ENCODE measurements around the gene VIPR2.
"Not testable (repeated sequence)": the region's sequence is repeated elsewhere in the genome, so short reads cannot be mapped to it uniquely, and the experiment has no call there.

The VIPR2 gene

DNA sequence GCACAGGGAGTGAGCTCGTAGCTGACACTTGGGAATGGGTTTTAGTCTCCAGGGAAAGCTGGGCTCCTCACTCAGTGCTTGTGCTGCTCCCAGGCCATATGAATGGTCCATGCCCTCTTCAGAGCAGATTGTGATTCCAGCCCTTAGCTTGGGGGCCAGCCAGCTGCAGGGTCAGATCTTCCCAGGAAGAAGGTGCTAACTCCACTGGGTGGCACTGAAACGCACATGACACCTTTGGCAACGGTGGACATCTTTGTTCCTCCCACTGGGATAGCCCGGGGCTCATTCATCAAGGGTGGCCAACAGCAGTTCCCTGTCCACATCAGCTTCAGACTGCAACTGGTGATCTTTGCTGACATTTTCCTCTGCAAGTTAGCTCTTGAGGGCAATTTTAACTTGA is 159.1 kb downstream of the VIPR2 start:
- H3K9ac ChIP-seq (ENCODE audit: low read length) = no peak overlapping the region
- TF ChIP-seq EZH2 (optimal IDR thresholded peaks at IDR 0.05; ENCODE audit: low read depth, low read length) (no peak), EZH2phosphoT487 (IDR thresholded peaks at IDR 0.05; ENCODE audit: low read length) (no peak)
- TF ChIP-seq, protein P1, sequence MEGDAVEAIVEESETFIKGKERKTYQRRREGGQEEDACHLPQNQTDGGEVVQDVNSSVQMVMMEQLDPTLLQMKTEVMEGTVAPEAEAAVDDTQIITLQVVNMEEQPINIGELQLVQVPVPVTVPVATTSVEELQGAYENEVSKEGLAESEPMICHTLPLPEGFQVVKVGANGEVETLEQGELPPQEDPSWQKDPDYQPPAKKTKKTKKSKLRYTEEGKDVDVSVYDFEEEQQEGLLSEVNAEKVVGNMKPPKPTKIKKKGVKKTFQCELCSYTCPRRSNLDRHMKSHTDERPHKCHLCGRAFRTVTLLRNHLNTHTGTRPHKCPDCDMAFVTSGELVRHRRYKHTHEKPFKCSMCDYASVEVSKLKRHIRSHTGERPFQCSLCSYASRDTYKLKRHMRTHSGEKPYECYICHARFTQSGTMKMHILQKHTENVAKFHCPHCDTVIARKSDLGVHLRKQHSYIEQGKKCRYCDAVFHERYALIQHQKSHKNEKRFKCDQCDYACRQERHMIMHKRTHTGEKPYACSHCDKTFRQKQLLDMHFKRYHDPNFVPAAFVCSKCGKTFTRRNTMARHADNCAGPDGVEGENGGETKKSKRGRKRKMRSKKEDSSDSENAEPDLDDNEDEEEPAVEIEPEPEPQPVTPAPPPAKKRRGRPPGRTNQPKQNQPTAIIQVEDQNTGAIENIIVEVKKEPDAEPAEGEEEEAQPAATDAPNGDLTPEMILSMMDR (IDR thresholded peaks at IDR 0.05; ENCODE audit: low read length) = no peak
- no peaks in the 10 kb centered on the region for H3K4me1 ChIP-seq (ENCODE audit: low read length)
- 0 out of 2 replicates have a peak, but pooled peaks cover 5% of the 10 kb centered on the region for H3K27me3 ChIP-seq (replicated peaks; ENCODE audit: insufficient read depth, low read length)
- no peaks in the 10 kb centered on the region; the same call in 1 of the 2 replicates for H3K9me3 ChIP-seq (replicated peaks; ENCODE audit: insufficient read depth, low read length)
- H3K36me3 ChIP-seq (replicated peaks; ENCODE audit: insufficient read depth, low read length) = no peaks in the 10 kb centered on the region
- H3K9me2 ChIP-seq (replicated peaks; ENCODE audit: insufficient read depth, low read length) = no peaks in the 10 kb centered on the region
- no peak overlapping the region for H2AFZ ChIP-seq (ENCODE audit: low read length)
- H3K4me3 ChIP-seq (ENCODE audit: low read length) = no peak overlapping the region
- no peak overlapping the region for H3K4me2 ChIP-seq (ENCODE audit: low read depth, low read length)
- no peaks in the 10 kb centered on the region for H3F3A ChIP-seq (ENCODE audit: insufficient read depth, low read length)
- no peaks in the 10 kb centered on the region for H3K79me2 ChIP-seq (ENCODE audit: low read length)
- H3K27ac ChIP-seq (ENCODE audit: low read length) = no peak overlapping the region
- no peak for DNase-seq
- no peaks in the 10 kb centered on the region for H4K20me1 ChIP-seq (ENCODE audit: insufficient read depth, low read length)

DNA sequence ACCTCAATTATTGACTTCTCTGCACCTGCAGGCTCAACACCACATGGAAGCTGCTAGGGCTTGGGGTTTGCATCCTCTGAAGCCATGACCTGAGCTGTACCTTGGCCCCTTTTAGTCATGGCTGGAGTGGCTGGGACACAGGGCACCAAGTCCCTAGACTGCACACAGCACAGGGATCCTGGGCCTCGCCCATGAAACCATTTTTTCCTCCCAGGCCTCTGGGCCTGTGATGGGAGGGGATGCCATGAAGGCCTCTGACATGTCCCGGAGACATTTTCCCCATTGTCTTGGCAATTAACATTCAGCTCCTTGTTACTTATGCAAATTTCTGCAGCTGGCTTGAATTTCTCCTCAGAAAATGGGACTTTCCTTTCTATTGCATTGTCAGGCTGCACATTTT is 160.7 kb downstream of the VIPR2 start:
- not testable (repeated sequence) for DNase-seq; H4K20me1 ChIP-seq (ENCODE audit: insufficient read depth, low read length); H3K36me3 ChIP-seq (replicated peaks; ENCODE audit: insufficient read depth, low read length); H3K27ac ChIP-seq (ENCODE audit: low read length); H3K9me3 ChIP-seq (replicated peaks; ENCODE audit: insufficient read depth, low read length); H3K9ac ChIP-seq (ENCODE audit: low read length); H3K4me3 ChIP-seq (ENCODE audit: low read length); H3K79me2 ChIP-seq (ENCODE audit: low read length); H3K27me3 ChIP-seq (replicated peaks; ENCODE audit: insufficient read depth, low read length); H2AFZ ChIP-seq (ENCODE audit: low read length); H3K9me2 ChIP-seq (replicated peaks; ENCODE audit: insufficient read depth, low read length); H3F3A ChIP-seq (ENCODE audit: insufficient read depth, low read length); H3K4me2 ChIP-seq (ENCODE audit: low read depth, low read length); H3K4me1 ChIP-seq (ENCODE audit: low read length)

DNA sequence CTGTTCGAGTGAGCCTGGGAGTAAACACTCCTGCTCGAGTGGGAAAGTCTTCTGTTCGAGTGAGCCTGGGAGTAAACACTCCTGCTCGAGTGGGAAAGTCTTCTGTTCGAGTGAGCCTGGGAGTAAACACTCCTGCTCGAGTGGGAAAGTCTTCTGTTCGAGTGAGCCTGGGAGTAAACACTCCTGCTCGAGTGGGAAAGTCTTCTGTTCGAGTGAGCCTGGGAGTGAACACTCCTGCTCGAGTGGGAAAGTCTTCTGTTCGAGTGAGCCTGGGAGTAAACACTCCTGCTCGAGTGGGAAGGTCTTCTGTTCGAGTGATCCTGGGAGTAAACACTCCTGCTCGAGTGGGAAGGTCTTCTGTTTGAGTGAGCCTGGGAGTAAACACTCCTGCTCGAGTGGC is 162.6 kb downstream of the VIPR2 start:
- not testable (repeated sequence) for H3K9ac ChIP-seq (ENCODE audit: low read length); H3K36me3 ChIP-seq (replicated peaks; ENCODE audit: insufficient read depth, low read length); H3F3A ChIP-seq (ENCODE audit: insufficient read depth, low read length); H3K9me3 ChIP-seq (replicated peaks; ENCODE audit: insufficient read depth, low read length); H3K27ac ChIP-seq (ENCODE audit: low read length); H3K4me2 ChIP-seq (ENCODE audit: low read depth, low read length); DNase-seq; H3K27me3 ChIP-seq (replicated peaks; ENCODE audit: insufficient read depth, low read length); H4K20me1 ChIP-seq (ENCODE audit: insufficient read depth, low read length); H3K4me3 ChIP-seq (ENCODE audit: low read length); H2AFZ ChIP-seq (ENCODE audit: low read length); H3K4me1 ChIP-seq (ENCODE audit: low read length); H3K79me2 ChIP-seq (ENCODE audit: low read length); H3K9me2 ChIP-seq (replicated peaks; ENCODE audit: insufficient read depth, low read length)

DNA sequence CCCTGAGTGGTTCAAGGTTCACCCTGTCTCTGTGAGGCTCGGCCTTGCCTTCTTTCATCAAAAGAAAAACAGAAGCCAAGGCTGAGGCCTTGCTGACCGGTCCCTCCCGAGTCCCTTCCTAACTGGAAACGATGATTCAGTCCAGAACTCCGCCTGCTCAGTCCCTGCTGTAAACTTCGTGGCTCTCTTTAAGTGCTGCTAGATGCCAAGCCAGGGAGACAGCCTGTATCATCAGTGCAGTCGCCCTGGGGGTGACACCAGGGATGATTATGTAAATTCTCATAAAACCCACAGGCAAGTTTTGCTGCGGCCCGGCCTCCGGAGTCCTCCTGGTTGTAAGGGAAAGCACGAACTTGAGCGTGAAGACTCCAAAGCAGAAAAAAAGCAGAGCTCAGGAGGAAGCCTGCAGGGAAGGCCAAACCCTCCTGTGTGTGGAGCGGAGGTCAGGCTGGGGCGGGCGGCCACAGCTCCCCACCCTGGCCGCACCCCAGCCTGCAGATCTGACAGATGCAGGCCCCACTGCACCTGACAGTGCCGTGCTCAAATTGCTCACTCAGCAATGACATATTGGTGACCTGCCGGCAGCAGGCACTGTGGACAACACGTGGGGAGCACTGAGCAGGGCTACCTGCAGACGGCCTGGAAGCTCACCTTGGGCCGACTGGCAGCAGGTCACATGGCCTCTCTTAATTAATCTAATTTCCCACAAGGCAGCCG is 164.9 kb downstream of the VIPR2 start:
- no peaks in the 10 kb centered on the region for H3K27me3 ChIP-seq (replicated peaks; ENCODE audit: insufficient read depth, low read length)
- H3K4me3 ChIP-seq (ENCODE audit: low read length) = no peak overlapping the region
- no peak for DNase-seq
- no peak overlapping the region for H3K27ac ChIP-seq (ENCODE audit: low read length)
- no peak overlapping the region for H2AFZ ChIP-seq (ENCODE audit: low read length)
- no peaks in the 10 kb centered on the region for H4K20me1 ChIP-seq (ENCODE audit: insufficient read depth, low read length)
- TF ChIP-seq EZH2phosphoT487 (IDR thresholded peaks at IDR 0.05; ENCODE audit: low read length) = no peak
- TF ChIP-seq, protein P1 (IDR thresholded peaks at IDR 0.05; ENCODE audit: low read length) = no peak
- TF ChIP-seq EZH2 (optimal IDR thresholded peaks at IDR 0.05; ENCODE audit: low read depth, low read length) = no peak
- H3F3A ChIP-seq (ENCODE audit: insufficient read depth, low read length) = no peaks in the 10 kb centered on the region
- no peaks in the 10 kb centered on the region for H3K9me2 ChIP-seq (replicated peaks; ENCODE audit: insufficient read depth, low read length)
- H3K4me2 ChIP-seq (ENCODE audit: low read depth, low read length) = no peak overlapping the region
- H3K36me3 ChIP-seq (replicated peaks; ENCODE audit: insufficient read depth, low read length) = no peaks in the 10 kb centered on the region
- H3K4me1 ChIP-seq (ENCODE audit: low read length) = peaks cover 6% of the 10 kb centered on the region
- H3K79me2 ChIP-seq (ENCODE audit: low read length) = no peaks in the 10 kb centered on the region
- H3K9ac ChIP-seq (ENCODE audit: low read length) = no peak overlapping the region
- no peaks in the 10 kb centered on the region for H3K9me3 ChIP-seq (replicated peaks; ENCODE audit: insufficient read depth, low read length)

Measured in MM.1S (cell line).